Measurements from ENCODE around the gene CADPS2. TPM values are rescaled to one million over a fixed set of nuclear protein-coding genes. Genes with fewer than 3 reads are reported as not detected.

The CADPS2 gene
- total RNA-seq, 6 experiments from 2014 or later: 7.6 to 14.7 (median 9.4) TPM

- intact Hi-C loops (cut with DNase I): no loop called here
- DNase-seq (no peak), ATAC-seq (no peak)
- peaks cover 0 to 6% (median 0%) of the 10 kb centered on the region in 4 donors for H3K4me1 ChIP-seq
- TF ChIP-seq POLR2A (IDR thresholded peaks at IDR 0.05): no peak
- TF ChIP-seq, protein P1, sequence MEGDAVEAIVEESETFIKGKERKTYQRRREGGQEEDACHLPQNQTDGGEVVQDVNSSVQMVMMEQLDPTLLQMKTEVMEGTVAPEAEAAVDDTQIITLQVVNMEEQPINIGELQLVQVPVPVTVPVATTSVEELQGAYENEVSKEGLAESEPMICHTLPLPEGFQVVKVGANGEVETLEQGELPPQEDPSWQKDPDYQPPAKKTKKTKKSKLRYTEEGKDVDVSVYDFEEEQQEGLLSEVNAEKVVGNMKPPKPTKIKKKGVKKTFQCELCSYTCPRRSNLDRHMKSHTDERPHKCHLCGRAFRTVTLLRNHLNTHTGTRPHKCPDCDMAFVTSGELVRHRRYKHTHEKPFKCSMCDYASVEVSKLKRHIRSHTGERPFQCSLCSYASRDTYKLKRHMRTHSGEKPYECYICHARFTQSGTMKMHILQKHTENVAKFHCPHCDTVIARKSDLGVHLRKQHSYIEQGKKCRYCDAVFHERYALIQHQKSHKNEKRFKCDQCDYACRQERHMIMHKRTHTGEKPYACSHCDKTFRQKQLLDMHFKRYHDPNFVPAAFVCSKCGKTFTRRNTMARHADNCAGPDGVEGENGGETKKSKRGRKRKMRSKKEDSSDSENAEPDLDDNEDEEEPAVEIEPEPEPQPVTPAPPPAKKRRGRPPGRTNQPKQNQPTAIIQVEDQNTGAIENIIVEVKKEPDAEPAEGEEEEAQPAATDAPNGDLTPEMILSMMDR (IDR thresholded peaks at IDR 0.05): no peak
- no peaks in the 10 kb centered on the region for H3K36me3 ChIP-seq
- no peak overlapping the region for H3K4me3 ChIP-seq
- 78% methylated on average over 2 of the region's 2 CpGs for WGBS (ENCODE audit: insufficient coverage, low coverage, low lambda C conversion rate, missing lambda C conversion rate)
- no peaks in the 10 kb centered on the region for H3K27me3 ChIP-seq
- H3K27ac ChIP-seq: no peak overlapping the region
- H3K9me3 ChIP-seq: no peaks in the 10 kb centered on the region
These were observed 375.0 kb downstream of the CADPS2 start for GRCh38 chr7:122511268-122511667.

GRCh38 chr7:122507591-122507990 is 378.7 kb downstream of the CADPS2 start:
- no peak overlapping the region for H3K27ac ChIP-seq
- H3K9me3 ChIP-seq: no peaks in the 10 kb centered on the region
- ATAC-seq (no peak), DNase-seq (no peak)
- WGBS (ENCODE audit: insufficient coverage, low coverage, low lambda C conversion rate, missing lambda C conversion rate): 80% methylated on average over 2 of the region's 2 CpGs
- intact Hi-C loops (cut with DNase I): no loop called here
- H3K27me3 ChIP-seq: no peaks in the 10 kb centered on the region
- H3K4me3 ChIP-seq: no peak overlapping the region
- H3K4me1 ChIP-seq: no peaks in the 10 kb centered on the region
- TF ChIP-seq, protein P1 (IDR thresholded peaks at IDR 0.05): no peak
- no peak for TF ChIP-seq POLR2A (IDR thresholded peaks at IDR 0.05)
- H3K36me3 ChIP-seq: no peaks in the 10 kb centered on the region

GRCh38 chr7:122492007-122492406 is 394.3 kb downstream of the CADPS2 start:
- Histone ChIP-seq H3K36me3 (no peaks in the 10 kb centered on the region), H3K27ac (no peak overlapping the region), H3K9me3 (no peaks in the 10 kb centered on the region), H3K4me3 (no peak overlapping the region), H3K4me1 (no peaks in the 10 kb centered on the region), H3K27me3 (no peaks in the 10 kb centered on the region)
- TF ChIP-seq, protein P1 (IDR thresholded peaks at IDR 0.05): no peak
- no peak for TF ChIP-seq POLR2A (IDR thresholded peaks at IDR 0.05)
- intact Hi-C loops (cut with DNase I): no loop called here
- no peak for ATAC-seq
- WGBS (ENCODE audit: insufficient coverage, low coverage, low lambda C conversion rate, missing lambda C conversion rate): 100% methylated on average over 2 of the region's 6 CpGs
- no peak for DNase-seq

DNA sequence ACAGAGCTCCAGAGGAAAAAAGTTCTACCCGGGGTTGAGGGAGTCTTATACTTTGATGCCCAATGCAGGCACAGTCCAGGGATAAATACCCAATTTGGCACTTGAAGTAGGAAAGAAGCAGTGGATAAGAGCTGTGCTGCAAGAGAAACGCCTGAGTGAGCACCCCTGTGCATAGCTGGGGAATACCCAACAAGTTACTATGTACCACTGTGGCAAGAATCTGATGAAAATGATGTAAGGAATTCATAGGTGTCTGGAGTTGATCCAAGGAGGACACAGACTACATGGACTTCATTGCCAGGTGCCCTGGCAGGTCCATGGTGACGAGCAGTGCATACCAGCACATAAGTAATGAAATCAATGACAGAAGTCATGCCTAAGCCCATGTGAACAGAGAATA is 398.0 kb downstream of the CADPS2 start:
- DNase-seq (no peak), ATAC-seq (no peak)
- H3K27me3 ChIP-seq: no peaks in the 10 kb centered on the region
- H3K4me1 ChIP-seq: no peaks in the 10 kb centered on the region
- H3K27ac ChIP-seq: no peak overlapping the region
- 87% methylated on average over 3 of the region's 3 CpGs for WGBS (ENCODE audit: insufficient coverage, low coverage, low lambda C conversion rate, missing lambda C conversion rate)
- no peaks in the 10 kb centered on the region for H3K9me3 ChIP-seq
- H3K36me3 ChIP-seq: no peaks in the 10 kb centered on the region
- TF ChIP-seq, protein P1 (IDR thresholded peaks at IDR 0.05): no peak
- no peak for TF ChIP-seq POLR2A (IDR thresholded peaks at IDR 0.05)
- H3K4me3 ChIP-seq: no peak overlapping the region
- intact Hi-C loops (cut with DNase I): no loop called here

DNA sequence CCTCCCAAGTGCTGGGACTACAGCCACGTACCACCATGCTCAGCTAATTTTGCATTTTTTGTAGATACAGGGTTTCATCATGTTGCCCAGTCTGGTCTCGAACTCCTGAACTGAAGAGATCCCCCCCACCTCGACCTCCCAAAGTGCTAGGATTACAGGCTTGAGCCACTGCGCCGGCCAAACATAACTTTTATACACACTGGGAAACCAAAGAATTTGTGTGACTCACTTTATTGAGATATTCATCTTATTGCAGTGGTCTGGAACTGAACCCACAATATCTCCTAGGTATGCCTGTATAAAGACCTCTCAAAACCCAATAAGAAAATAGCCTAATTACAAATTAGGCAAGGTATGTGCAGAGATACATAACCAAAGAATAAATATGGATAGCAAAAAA is 399.1 kb downstream of the CADPS2 start:
- intact Hi-C loops (cut with DNase I): no loop called here
- Histone ChIP-seq H3K27me3 (no peaks in the 10 kb centered on the region), H3K4me1 (peaks cover 0 to 6% (median 0%) of the 10 kb centered on the region in 4 donors), H3K9me3 (no peaks in the 10 kb centered on the region), H3K4me3 (no peak overlapping the region), H3K27ac (no peak overlapping the region), H3K36me3 (no peaks in the 10 kb centered on the region)
- no peak for DNase-seq
- no peak for TF ChIP-seq POLR2A (IDR thresholded peaks at IDR 0.05)
- TF ChIP-seq, protein P1 (IDR thresholded peaks at IDR 0.05): no peak
- 76% methylated on average over 4 of the region's 5 CpGs for WGBS (ENCODE audit: insufficient coverage, low coverage, low lambda C conversion rate, missing lambda C conversion rate)
- no peak for ATAC-seq

Measured in right lobe of liver (tissue), 6 donors.